ENCODE measurements around the gene AKR1C8. TPM values are rescaled to one million over a fixed set of nuclear protein-coding genes. Genes with fewer than 3 reads are reported as not detected.

The AKR1C8 gene
- total RNA-seq, 4 donors from 2014 or later = 1.5 to 3.6 (median 1.5) TPM; not detected in 1

- TF ChIP-seq CTCF (IDR thresholded peaks at IDR 0.05; ENCODE audit: low read depth) = no peak
Observed at GRCh38 chr10:5157501-5157900, 27.4 kb downstream of the AKR1C8 start.

GRCh38 chr10:5155951-5156350 lies 29.0 kb downstream of the AKR1C8 start:
- no peak for TF ChIP-seq CTCF (IDR thresholded peaks at IDR 0.05; ENCODE audit: low read depth)

- TF ChIP-seq CTCF (IDR thresholded peaks at IDR 0.05; ENCODE audit: low read depth) = no peak
Observed at GRCh38 chr10:5151076-5151475, 33.9 kb downstream of the AKR1C8 start.

DNA sequence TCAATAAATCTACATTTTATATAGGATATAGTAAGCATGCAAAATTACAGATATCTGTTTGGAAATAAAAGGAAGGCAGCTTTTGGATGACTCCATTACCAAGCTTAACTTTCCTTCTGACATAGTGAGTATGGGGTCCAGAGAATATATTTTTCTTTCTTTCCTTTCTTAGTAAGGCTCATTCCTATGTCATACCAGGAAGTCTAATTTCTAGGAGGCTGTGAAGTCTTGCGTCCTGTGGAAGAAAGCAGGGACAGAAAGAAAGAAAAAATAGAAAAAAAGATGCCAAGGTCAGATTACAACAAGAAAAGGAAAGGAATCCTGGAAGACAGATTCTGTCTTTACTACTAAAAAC lies 36.3 kb downstream of the AKR1C8 start:
- TF ChIP-seq CTCF (IDR thresholded peaks at IDR 0.05; ENCODE audit: low read depth) = no peak

DNA sequence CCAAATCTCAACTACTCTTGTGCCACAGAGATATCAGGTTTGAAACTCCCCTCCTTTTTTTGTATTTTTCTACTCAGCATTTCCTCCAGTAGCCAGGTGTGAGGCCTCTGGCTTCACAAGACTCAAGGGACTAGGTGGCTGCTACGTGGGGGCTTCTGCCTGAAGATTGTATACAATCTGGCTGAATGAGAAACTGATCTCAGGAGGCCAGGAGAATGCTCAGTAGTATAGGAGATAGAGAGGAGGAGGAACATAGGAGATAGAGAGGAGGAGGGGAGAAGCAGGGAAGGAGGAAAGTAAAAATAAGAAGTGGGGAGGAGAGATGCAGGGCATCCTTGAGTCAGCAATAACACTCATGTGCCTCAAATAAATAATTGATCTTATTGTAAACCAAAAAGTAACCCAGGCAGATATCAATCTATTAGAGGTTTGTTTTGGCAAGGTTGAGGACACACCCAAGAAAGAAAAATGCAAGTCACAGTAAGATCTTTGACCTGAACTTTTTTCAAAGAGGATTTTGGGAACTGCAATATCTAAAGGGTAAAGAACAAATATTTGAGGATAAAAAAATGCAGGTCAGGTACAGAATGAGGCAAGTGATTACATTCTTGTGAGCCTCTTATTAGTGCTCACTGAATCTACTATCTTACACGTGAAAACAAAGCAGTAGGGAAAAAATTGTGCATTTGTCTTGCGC lies 36.8 kb downstream of the AKR1C8 start:
- TF ChIP-seq CTCF (IDR thresholded peaks at IDR 0.05; ENCODE audit: low read depth) = no peak

DNA sequence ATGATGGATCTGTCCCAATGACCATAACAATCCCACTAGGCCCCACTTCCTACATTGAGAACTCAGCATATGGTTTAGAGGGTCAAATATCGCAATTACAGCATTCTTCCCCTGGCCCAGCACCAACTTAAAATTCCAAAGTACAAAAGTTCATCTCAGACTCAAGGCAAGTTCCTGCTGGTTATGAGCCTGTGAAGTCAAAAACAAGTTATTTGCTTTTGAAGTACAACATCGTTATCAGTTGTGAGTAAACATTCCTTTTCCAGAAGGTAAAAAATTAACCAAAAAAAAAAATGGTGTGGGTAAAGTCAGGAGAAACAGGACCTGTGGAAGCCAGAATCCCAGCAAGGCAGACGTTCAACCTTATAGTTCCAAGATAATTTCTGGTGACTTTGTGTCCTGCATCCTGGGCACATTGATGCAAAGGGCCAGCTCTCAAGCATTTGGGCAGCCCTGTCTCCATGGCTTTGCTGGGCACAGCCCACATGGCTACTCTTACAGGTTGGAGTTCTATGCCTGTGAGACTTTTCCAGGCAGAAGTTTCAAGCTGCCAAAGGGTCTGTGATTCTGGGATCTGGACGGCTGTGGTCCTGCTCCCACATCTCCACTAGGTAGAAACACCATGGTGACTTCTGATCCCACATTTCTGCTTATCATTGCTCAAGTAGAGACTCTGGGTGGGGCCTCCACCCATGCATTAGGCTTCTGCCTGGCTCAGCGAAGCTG lies 37.5 kb downstream of the AKR1C8 start:
- no peak for TF ChIP-seq CTCF (IDR thresholded peaks at IDR 0.05; ENCODE audit: low read depth)

GRCh38 chr10:5146920-5147254 lies 38.1 kb downstream of the AKR1C8 start:
- no peak for TF ChIP-seq CTCF (IDR thresholded peaks at IDR 0.05; ENCODE audit: low read depth)
